ENCODE measurements around the gene URAD. TPM values are rescaled to one million over a fixed set of nuclear protein-coding genes. Genes with fewer than 3 reads are reported as not detected.

URAD gene
- total RNA-seq, 1 donor from 2014 or later = not detected

- no peaks in the 10 kb centered on the region for H3K27me3 Mint-ChIP-seq
- H3K36me3 Mint-ChIP-seq (ENCODE audit: low read depth) = no peaks in the 10 kb centered on the region
- no peaks in the 10 kb centered on the region for H3K9me3 Mint-ChIP-seq
- ChIA-PET CTCF (no interaction called here), POLR2A (no interaction called here)
- H3K27ac Mint-ChIP-seq = no peak overlapping the region
- intact Hi-C loops (cut with micrococcal nuclease) = no loop called here
- TF ChIP-seq CTCF (IDR thresholded peaks at IDR 0.05) = no peak
- no peak for DNase-seq
- no peak for ATAC-seq (ENCODE audit: low read depth)
- no peak overlapping the region for H3K4me3 Mint-ChIP-seq
- H3K4me1 Mint-ChIP-seq = peaks cover 7% of the 10 kb centered on the region
Observed at GRCh38 chr13:28022848-28023518, 34.5 kb upstream of the URAD start.

DNA sequence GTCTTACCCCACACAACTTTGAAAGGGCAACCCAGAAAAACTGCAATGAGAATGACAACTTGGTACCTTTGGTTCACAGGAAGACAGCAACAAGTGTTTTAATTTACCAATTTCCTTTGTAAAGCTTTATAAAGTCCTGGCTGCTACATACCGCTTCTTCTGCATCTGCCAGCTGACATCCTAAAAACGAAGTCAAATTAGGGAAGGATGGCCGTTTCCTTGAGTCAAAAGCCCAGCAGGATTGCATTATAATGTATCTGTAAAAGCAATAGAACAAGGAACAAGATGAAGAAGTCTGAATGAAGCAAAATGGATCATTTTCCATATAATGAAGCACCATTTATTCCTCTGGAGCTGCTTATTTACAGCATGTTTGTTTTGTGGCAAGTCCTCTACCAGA is 25.8 kb upstream of the URAD start:
- TF ChIP-seq CTCF (IDR thresholded peaks at IDR 0.05) = no peak
- peaks cover 15% of the 10 kb centered on the region for H3K4me1 Mint-ChIP-seq
- POLR2A ChIA-PET = interaction anchor here (0.7 kb wide), 1 partner anchor 28 kb away, joined by 8 read pairs; no protein-coding TSS in a partner anchor
- intact Hi-C loops (cut with micrococcal nuclease) = loop anchor here (5.0 kb wide), 2 partner anchors 33 to 123 kb away; partner anchors contain the start of gene PAN3
- H3K4me3 Mint-ChIP-seq = no peak overlapping the region
- CTCF ChIA-PET = no interaction called here
- DNase-seq (no peak), ATAC-seq (ENCODE audit: low read depth) (no peak)
- H3K36me3 Mint-ChIP-seq (ENCODE audit: low read depth) = no peaks in the 10 kb centered on the region
- no peaks in the 10 kb centered on the region for H3K27me3 Mint-ChIP-seq
- no peaks in the 10 kb centered on the region for H3K9me3 Mint-ChIP-seq
- H3K27ac Mint-ChIP-seq = no peak overlapping the region

DNA sequence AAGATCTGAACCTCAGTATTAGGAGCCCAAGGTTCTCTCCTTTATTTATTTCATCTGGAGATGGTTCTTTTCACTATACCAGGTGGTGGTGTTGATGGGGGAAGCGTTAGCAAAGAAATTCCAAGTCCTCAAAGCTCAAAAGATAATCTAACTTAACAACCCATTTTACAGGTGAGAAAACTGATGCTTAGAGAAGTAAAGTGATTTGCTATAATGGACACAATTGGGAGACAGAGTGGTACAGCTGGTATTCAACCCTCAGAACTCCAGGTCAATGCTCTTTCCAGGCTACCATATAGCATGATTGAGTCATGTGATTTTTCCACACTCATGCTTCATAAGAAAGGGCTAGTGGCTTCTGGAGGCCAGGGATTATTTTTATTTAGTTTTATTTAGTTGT is 25.0 kb upstream of the URAD start:
- Mint-ChIP-seq H3K36me3 (ENCODE audit: low read depth) (no peaks in the 10 kb centered on the region), H3K27me3 (no peaks in the 10 kb centered on the region), H3K27ac (no peak overlapping the region), H3K4me3 (no peak overlapping the region), H3K4me1 (peaks cover 15% of the 10 kb centered on the region), H3K9me3 (no peaks in the 10 kb centered on the region)
- POLR2A ChIA-PET = interaction anchor here (0.7 kb wide), 1 partner anchor 29 kb away, joined by 8 read pairs; no protein-coding TSS in a partner anchor
- DNase-seq (no peak), ATAC-seq (ENCODE audit: low read depth) (no peak)
- intact Hi-C loops (cut with micrococcal nuclease) = loop anchor here (5.0 kb wide), 2 partner anchors 34 to 124 kb away; partner anchors contain the start of gene PAN3
- CTCF ChIA-PET = no interaction called here
- TF ChIP-seq CTCF (IDR thresholded peaks at IDR 0.05) = no peak

- Mint-ChIP-seq H3K4me3 (no peak overlapping the region), H3K9me3 (no peaks in the 10 kb centered on the region), H3K27me3 (no peaks in the 10 kb centered on the region), H3K27ac (peak overlapping the region; percentile 3), H3K36me3 (ENCODE audit: low read depth) (no peaks in the 10 kb centered on the region), H3K4me1 (peaks cover 15% of the 10 kb centered on the region)
- intact Hi-C loops (cut with micrococcal nuclease) = loop anchor here (5.0 kb wide), 2 partner anchors 34 to 124 kb away; partner anchors contain the start of gene PAN3
- ATAC-seq (ENCODE audit: low read depth) (peak; percentile 80), DNase-seq (no peak)
- TF ChIP-seq CTCF (IDR thresholded peaks at IDR 0.05) = no peak
- ChIA-PET POLR2A (interaction anchor here (0.5 to 1.4 kb wide), 3 partner anchors 45 to 126 kb away, joined by 3 to 5 read pairs (median 3); no protein-coding TSS in a partner anchor), CTCF (interaction anchor here (1.3 kb wide), 1 partner anchor 29 kb away, joined by 4 read pairs; no protein-coding TSS in a partner anchor)
Observed at GRCh38 chr13:28012896-28013295, 24.4 kb upstream of the URAD start.

DNA sequence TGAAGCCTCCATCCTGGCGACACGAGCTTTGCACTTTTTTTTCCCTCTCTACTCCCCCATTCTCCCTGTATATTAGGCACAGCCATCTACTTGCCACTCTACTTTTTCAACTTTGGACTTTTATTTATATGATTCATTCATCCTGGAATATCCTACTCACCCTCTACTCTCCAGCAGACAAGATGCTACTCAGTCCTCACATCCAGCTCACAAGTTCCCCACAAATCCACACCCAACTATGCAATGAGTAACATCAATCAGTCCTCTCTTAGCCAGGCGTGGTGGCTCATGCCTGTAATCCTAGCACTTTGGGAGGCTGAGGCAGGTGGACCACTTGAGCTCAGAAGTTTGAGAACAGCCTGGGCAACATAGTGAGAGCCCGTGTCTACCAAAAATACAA is 23.9 kb upstream of the URAD start:
- no peaks in the 10 kb centered on the region for H3K36me3 Mint-ChIP-seq (ENCODE audit: low read depth)
- ChIA-PET CTCF (interaction anchor here (1.3 kb wide), 1 partner anchor 28 kb away, joined by 4 read pairs; no protein-coding TSS in a partner anchor), POLR2A (interaction anchor here (0.5 to 1.4 kb wide), 3 partner anchors 46 to 126 kb away, joined by 3 to 5 read pairs (median 3); no protein-coding TSS in a partner anchor)
- ATAC-seq (ENCODE audit: low read depth) (no peak), DNase-seq (no peak)
- peak overlapping the region; percentile 3 for H3K27ac Mint-ChIP-seq
- intact Hi-C loops (cut with micrococcal nuclease) = loop anchor here (5.0 kb wide), 2 partner anchors 35 to 125 kb away; partner anchors contain the start of gene PAN3
- no peak overlapping the region for H3K4me3 Mint-ChIP-seq
- H3K9me3 Mint-ChIP-seq = no peaks in the 10 kb centered on the region
- TF ChIP-seq CTCF (IDR thresholded peaks at IDR 0.05) = no peak
- no peaks in the 10 kb centered on the region for H3K27me3 Mint-ChIP-seq
- H3K4me1 Mint-ChIP-seq = peaks cover 15% of the 10 kb centered on the region

Data from activated B cell treated with CpG ODN at 0.5 μM for 24 hours (primary cell).